GM20431 (cell line): Measurements from ENCODE around the gene FAM131A.

ENCODE experiments used
- in situ Hi-C: fragments of 300-500 bp; cut with MseI, MboI; formaldehyde crosslinking; loops from one replicate; pipeline ENCODE4 v1.15.0; 2020; ENCODE audit warnings: low sequenced_read_pairs; ENCODE audit not compliant: unreplicated experiment

Gene FAM131A

GRCh38 chr3:184387174-184387714, 49.8 kb downstream of the FAM131A start:
- in situ Hi-C loops = no loop called here

GRCh38 chr3:184388164-184388935, 51.0 kb downstream of the FAM131A start:
- in situ Hi-C loops = no loop called here

- in situ Hi-C loops = no loop called here
Measured at GRCh38 chr3:184388936-184389230, 51.5 kb downstream of the FAM131A start.

- in situ Hi-C loops = no loop called here
Measured at GRCh38 chr3:184389384-184389783, 52.0 kb downstream of the FAM131A start.

- in situ Hi-C loops = no loop called here
Measured at GRCh38 chr3:184389935-184390528, 52.6 kb downstream of the FAM131A start.

- in situ Hi-C loops = no loop called here
Measured at GRCh38 chr3:184391266-184391665, 53.9 kb downstream of the FAM131A start.

GRCh38 chr3:184395320-184395660, 57.9 kb downstream of the FAM131A start:
- in situ Hi-C loops = no loop called here
